A549 treated with GW870086 at 1 μM for 4 hours (cell line): ENCODE measurements around the gene RASL12. TPM values are rescaled to one million over a fixed set of nuclear protein-coding genes. Genes with fewer than 3 reads are reported as not detected.

Source experiments
- total RNA-seq: library from RNA; stranded (reverse); fragments of 200-300 nt; extraction: Qiagen RNA extraction; gene quantifications from 5 replicates; pipeline ENCODE4 v1.2.3, GENCODE V29; 2022; ENCODE audit warnings: low read depth

RASL12 gene
- total RNA-seq: 0.08 to 0.13 TPM (median 0.10 TPM) in 5 replicates

DNA sequence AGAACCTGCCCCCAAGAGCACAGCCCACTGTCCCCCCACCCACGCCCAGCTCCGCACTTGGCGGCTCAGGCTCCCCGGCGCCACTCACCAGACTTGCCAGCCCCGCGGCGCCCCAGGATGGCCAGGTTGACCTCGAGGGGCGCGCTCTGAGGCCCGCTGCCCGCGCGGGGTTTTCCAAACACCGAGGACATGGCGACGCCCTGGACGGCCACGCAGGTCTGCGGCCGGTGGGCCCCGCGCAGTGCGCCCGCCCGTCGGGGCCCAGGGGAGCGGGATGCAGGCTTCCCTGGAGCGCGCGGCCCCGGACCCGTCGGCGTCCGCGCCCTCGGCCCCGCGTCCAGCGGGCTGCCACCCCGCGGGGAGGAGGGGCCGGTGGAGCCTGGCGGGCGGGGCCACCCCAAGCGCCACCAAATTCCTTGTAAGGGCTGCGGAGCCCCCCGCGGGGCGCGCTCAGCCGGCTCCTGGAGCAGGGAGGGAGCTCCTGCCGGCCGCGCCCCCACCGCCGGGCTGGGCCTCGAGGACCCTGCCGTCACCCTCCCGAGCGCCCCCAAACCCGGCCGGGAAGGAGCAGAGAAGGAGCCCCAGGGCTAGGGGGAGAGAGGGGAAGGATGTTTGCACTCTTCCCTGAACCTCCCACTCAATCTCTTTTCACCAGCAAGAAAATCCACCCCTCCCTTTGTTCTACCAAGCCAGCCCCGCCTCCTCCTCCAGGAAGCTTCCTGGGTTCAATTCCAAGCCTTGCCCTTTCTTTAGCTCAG is at the start of gene RASL12:
RASL12 (minus strand) TSS at position 347 of the 758 bp plus-strand sequence; CDS start at position 191, 156 bp downstream.

DNA sequence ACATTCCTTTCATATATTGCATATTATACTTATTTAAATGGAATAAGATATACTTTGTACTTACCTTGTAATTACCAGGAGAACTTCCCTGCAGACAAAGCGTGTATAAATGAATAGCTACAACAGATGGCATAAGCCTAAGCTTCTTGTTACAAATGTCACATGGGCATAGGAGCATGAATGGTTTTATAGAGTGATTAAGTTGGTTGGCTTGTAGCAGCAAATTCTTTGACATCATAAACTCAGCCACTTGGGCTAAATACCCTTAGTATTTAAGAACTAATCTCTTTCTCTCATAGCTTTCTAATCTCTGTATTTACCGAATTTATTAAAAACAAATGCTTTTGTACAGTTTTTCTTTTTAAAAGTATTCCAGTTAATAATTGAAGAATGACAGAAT is 47.3 kb upstream of the RASL12 start, which contains the start of gene UBAP1L:
UBAP1L (minus strand) TSS at position 115 of the 400 bp plus-strand sequence. CDS start 8,985 bp downstream, outside the sequence.

GRCh38 chr15:65076486-65077290 is 8.9 kb upstream of the RASL12 start, which contains the start of gene KBTBD13:
Gene KBTBD13, plus strand, starts transcription at chr15:65076746. Its CDS starts 70 bp downstream, at chr15:65076816.

GRCh38 chr15:65044724-65045481 is 22.9 kb downstream of the RASL12 start, which contains the start of gene SLC51B:
Gene SLC51B, plus strand, starts transcription at chr15:65045387. Its CDS starts 4,618 bp downstream, at chr15:65050005.

DNA sequence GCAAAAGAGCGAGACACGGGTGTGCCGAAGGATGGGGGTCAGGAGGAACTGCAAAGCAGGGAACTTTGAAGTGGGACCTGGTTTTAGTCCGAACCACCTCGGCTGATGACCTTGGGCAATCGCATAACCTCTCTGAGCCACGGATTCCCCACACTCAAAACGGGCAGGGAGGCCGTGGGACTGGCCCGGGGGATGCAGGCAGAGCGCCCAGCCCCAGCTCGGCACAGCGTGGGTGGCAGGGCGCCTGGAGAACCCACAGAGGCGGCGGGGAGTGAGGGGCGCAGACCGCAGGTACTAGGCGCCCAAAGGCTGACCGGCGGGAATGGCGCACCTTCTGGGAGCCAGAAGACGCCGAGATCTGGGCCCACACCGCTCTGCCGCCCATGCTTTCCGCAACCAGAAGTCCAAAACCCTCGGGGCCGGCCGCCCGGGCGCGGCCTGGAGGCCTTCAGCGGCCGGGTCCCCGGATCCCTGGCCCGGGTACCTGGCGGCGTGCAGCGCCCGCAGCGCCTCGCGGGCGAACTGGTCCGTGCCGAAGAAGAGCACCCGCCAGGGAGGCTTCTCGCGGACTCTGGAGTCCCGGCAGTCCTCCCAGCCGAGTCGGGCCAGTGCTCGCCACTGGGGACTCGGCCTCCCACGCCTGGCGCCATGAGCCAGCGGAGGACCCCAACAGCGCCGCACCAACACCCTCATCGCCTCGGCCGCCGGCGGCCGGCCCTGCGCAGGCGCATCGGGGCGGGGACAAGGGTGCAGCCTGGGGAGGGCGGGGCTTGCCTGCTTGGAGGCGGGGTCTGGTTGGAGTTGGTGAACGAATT is 38.7 kb downstream of the RASL12 start, which contains the start of gene MTFMT:
MTFMT (minus strand) TSS at position 719 of the 815 bp plus-strand sequence; CDS start at position 693, 26 bp downstream.

Other genes with a start within 250 kb of the RASL12 start
- gene PIF1, start 242.3 kb downstream of the RASL12 start, total RNA-seq: 12.7 to 21.6 TPM (median 16.5 TPM) in 5 replicates
- gene PLEKHO2, start 226.1 kb downstream of the RASL12 start, total RNA-seq: 5.7 to 6.5 TPM (median 6.1 TPM) in 5 replicates
- 1.5 to 1.9 TPM (median 1.7 TPM) in 5 replicates for gene ANKDD1A, start 156.1 kb downstream of the RASL12 start, total RNA-seq
- 111 to 131 TPM (median 127 TPM) in 5 replicates for gene SPG21, start 78.1 kb downstream of the RASL12 start, total RNA-seq
- gene MTFMT, start 38.4 kb downstream of the RASL12 start, total RNA-seq: 20.3 to 30.4 TPM (median 25.6 TPM) in 5 replicates
- 17.5 to 21.2 TPM (median 19.5 TPM) in 5 replicates for gene SLC51B, start 22.6 kb downstream of the RASL12 start, total RNA-seq
- not detected in 5 replicates for gene KBTBD13, start 8.8 kb upstream of the RASL12 start, total RNA-seq
- 0.61 to 0.85 TPM (median 0.65 TPM) in 5 replicates for gene UBAP1L, start 47.2 kb upstream of the RASL12 start, total RNA-seq
- gene PDCD7, start 65.8 kb upstream of the RASL12 start, total RNA-seq: 24.5 to 27.8 TPM (median 26.2 TPM) in 5 replicates
- gene CLPX, start 117.4 kb upstream of the RASL12 start, total RNA-seq: 34.2 to 50.1 TPM (median 47.1 TPM) in 5 replicates
- gene CILP, start 143.5 kb upstream of the RASL12 start, total RNA-seq: 0.17 to 0.23 TPM (median 0.21 TPM) in 5 replicates
- gene PARP16, start 218.9 kb upstream of the RASL12 start, total RNA-seq: 10.3 to 11.3 TPM (median 10.8 TPM) in 5 replicates
- not detected in 5 replicates for gene RNU5A-1, start 228.1 kb upstream of the RASL12 start, total RNA-seq
- gene RNU5B-1, start 236.7 kb upstream of the RASL12 start, total RNA-seq: not detected in 5 replicates